IPS-20b (cell line): ENCODE data around the gene STK39.

ENCODE experiments used
- H3K27ac ChIP-seq: one replicate; pipeline ENCODE4 v1.5.1; 2013; ENCODE audit warnings: low read length
- H3K27me3 ChIP-seq: 2 replicates; pipeline ENCODE4 v1.6.1; 2013; ENCODE audit warnings: mild to moderate bottlenecking, low read length, inconsistent platforms; ENCODE audit not compliant: insufficient read depth
- H3K36me3 ChIP-seq: 2 replicates; pipeline ENCODE4 v1.6.1; 2013; ENCODE audit warnings: low read depth, mild to moderate bottlenecking, inconsistent platforms, low read length, moderate library complexity; ENCODE audit not compliant: insufficient read depth
- H3K4me1 ChIP-seq: 2 replicates; pipeline ENCODE4 v1.6.1; 2013; ENCODE audit warnings: mild to moderate bottlenecking, control low read depth, inconsistent platforms, low read length, moderate library complexity; ENCODE audit not compliant: insufficient read depth
- H3K4me3 ChIP-seq: 2 replicates; pipeline ENCODE4 v1.5.1; 2013; ENCODE audit warnings: mild to moderate bottlenecking, low read length, inconsistent platforms
- H3K9ac ChIP-seq: 2 replicates; pipeline ENCODE4 v1.6.1; 2013; ENCODE audit warnings: low read depth, mild to moderate bottlenecking, inconsistent platforms, low read length, moderate library complexity
- H3K9me3 ChIP-seq: 2 replicates; pipeline ENCODE4 v1.6.1; 2013; ENCODE audit warnings: mild to moderate bottlenecking, low read depth, low read length, inconsistent platforms; ENCODE audit not compliant: insufficient read depth

Gene STK39

GRCh38 chr2:168201584-168202116 lies 45.7 kb downstream of the STK39 start:
- peaks cover 24% of the 10 kb centered on the region for H3K4me1 ChIP-seq
- no peak overlapping the region for H3K4me3 ChIP-seq
- H3K27me3 ChIP-seq, result no peaks in the 10 kb centered on the region
- no peaks in the 10 kb centered on the region for H3K36me3 ChIP-seq
- H3K9me3 ChIP-seq, result no peaks in the 10 kb centered on the region
- H3K27ac ChIP-seq, result no peak overlapping the region
- H3K9ac ChIP-seq, result no peak overlapping the region

GRCh38 chr2:168200930-168201583 lies 46.3 kb downstream of the STK39 start:
- H3K9me3 ChIP-seq, result no peaks in the 10 kb centered on the region
- H3K27ac ChIP-seq, result no peak overlapping the region
- peaks cover 24% of the 10 kb centered on the region for H3K4me1 ChIP-seq
- H3K9ac ChIP-seq, result no peak overlapping the region
- H3K36me3 ChIP-seq, result no peaks in the 10 kb centered on the region
- no peaks in the 10 kb centered on the region for H3K27me3 ChIP-seq
- no peak overlapping the region for H3K4me3 ChIP-seq

- H3K9ac ChIP-seq, result no peak overlapping the region
- H3K4me1 ChIP-seq, result peaks cover 11% of the 10 kb centered on the region; the same call in 1 of the 2 replicates
- no peaks in the 10 kb centered on the region for H3K36me3 ChIP-seq
- H3K27ac ChIP-seq, result no peak overlapping the region
- no peak overlapping the region for H3K4me3 ChIP-seq
- no peaks in the 10 kb centered on the region for H3K9me3 ChIP-seq
- no peaks in the 10 kb centered on the region for H3K27me3 ChIP-seq
Measured at GRCh38 chr2:168198476-168199207, 48.8 kb downstream of the STK39 start.

GRCh38 chr2:168196764-168197180 lies 50.6 kb downstream of the STK39 start:
- H3K27me3 ChIP-seq, result no peaks in the 10 kb centered on the region

GRCh38 chr2:168194784-168195522 lies 52.4 kb downstream of the STK39 start:
- H3K9ac ChIP-seq, result no peak overlapping the region
- no peaks in the 10 kb centered on the region for H3K9me3 ChIP-seq
- H3K4me3 ChIP-seq, result no peak overlapping the region

More at GRCh38 chr2:168196764-168197180, 50.6 kb downstream of the STK39 start:
- Histone ChIP-seq H3K4me1 (peaks cover 13% of the 10 kb centered on the region; the same call in 1 of the 2 replicates), H3K4me3 (no peak overlapping the region), H3K36me3 (no peaks in the 10 kb centered on the region), H3K9ac (no peak overlapping the region), H3K9me3 (no peaks in the 10 kb centered on the region), H3K27ac (no peak overlapping the region)

GRCh38 chr2:168192839-168193616 lies 54.4 kb downstream of the STK39 start:
- Histone ChIP-seq H3K9ac (no peak overlapping the region), H3K27me3 (no peaks in the 10 kb centered on the region), H3K27ac (no peak overlapping the region), H3K4me1 (peaks cover 18% of the 10 kb centered on the region; the same call in 1 of the 2 replicates), H3K36me3 (no peaks in the 10 kb centered on the region), H3K4me3 (no peak overlapping the region), H3K9me3 (no peaks in the 10 kb centered on the region)

More at GRCh38 chr2:168194784-168195522, 52.4 kb downstream of the STK39 start:
- H3K27me3 ChIP-seq, result no peaks in the 10 kb centered on the region
- H3K4me1 ChIP-seq, result peaks cover 18% of the 10 kb centered on the region; the same call in 1 of the 2 replicates
- H3K27ac ChIP-seq, result no peak overlapping the region
- no peaks in the 10 kb centered on the region for H3K36me3 ChIP-seq

GRCh38 chr2:168191955-168192785 lies 55.2 kb downstream of the STK39 start:
- Histone ChIP-seq H3K9ac (no peak overlapping the region), H3K27ac (no peak overlapping the region), H3K9me3 (no peaks in the 10 kb centered on the region), H3K4me3 (no peak overlapping the region), H3K27me3 (no peaks in the 10 kb centered on the region), H3K4me1 (peaks cover 18% of the 10 kb centered on the region; the same call in 1 of the 2 replicates), H3K36me3 (no peaks in the 10 kb centered on the region)

GRCh38 chr2:168190590-168191336 lies 56.6 kb downstream of the STK39 start:
- no peak overlapping the region for H3K9ac ChIP-seq
- no peak overlapping the region for H3K27ac ChIP-seq
- H3K36me3 ChIP-seq, result no peaks in the 10 kb centered on the region
- H3K27me3 ChIP-seq, result no peaks in the 10 kb centered on the region
- H3K9me3 ChIP-seq, result no peaks in the 10 kb centered on the region
- H3K4me3 ChIP-seq, result no peak overlapping the region
- H3K4me1 ChIP-seq, result peaks cover 25% of the 10 kb centered on the region

GRCh38 chr2:168189835-168190569 lies 57.4 kb downstream of the STK39 start:
- H3K9ac ChIP-seq, result no peak overlapping the region
- no peaks in the 10 kb centered on the region for H3K36me3 ChIP-seq
- no peaks in the 10 kb centered on the region for H3K9me3 ChIP-seq
- no peaks in the 10 kb centered on the region for H3K27me3 ChIP-seq
- no peak overlapping the region for H3K27ac ChIP-seq
- H3K4me3 ChIP-seq, result no peak overlapping the region
- peaks cover 33% of the 10 kb centered on the region for H3K4me1 ChIP-seq
